Testis (tissue), 3 donors: ENCODE data around the gene MACROD1. TPM values are rescaled to one million over a fixed set of nuclear protein-coding genes. Genes with fewer than 3 reads are reported as not detected.

Source experiments
- DNase-seq: peaks from one replicate; pipeline ENCODE4 v3.0.0-alpha.2; 2019
- H3K27ac ChIP-seq, 2 donors: fragments of 200-600 bp; sonication (generic); one replicate each; pipeline ENCODE4 v1.5.1; 2019
- H3K27me3 ChIP-seq: fragments of 200-600 bp; sonication (generic); one replicate; pipeline ENCODE4 v1.5.1; 2019
- H3K36me3 ChIP-seq: fragments of 200-600 bp; sonication (generic); one replicate; pipeline ENCODE4 v1.5.1; 2017; ENCODE audit warnings: low read depth; ENCODE audit errors: missing control alignments
- H3K4me1 ChIP-seq: fragments of 200-600 bp; sonication (generic); one replicate; pipeline ENCODE4 v1.5.1; 2019
- H3K4me3 ChIP-seq, 2 donors: fragments of 200-600 bp; sonication (generic); one replicate each; pipeline ENCODE4 v1.5.1; 2017 to 2019
- H3K9me3 ChIP-seq: fragments of 200-600 bp; sonication (generic); one replicate; pipeline ENCODE4 v1.5.1; 2017
- POLR2A ChIP-seq: fragments of 450-650 bp; IDR thresholded peaks from one replicate; pipeline ENCODE4 v1.6.1; 2017; ENCODE audit warnings: antibody characterized with exemption, mild to moderate bottlenecking, moderate library complexity
- WGBS, 2 donors: methylation state at CpG; one replicate each; pipeline ENCODE4 v1.1.5; 2018; 5-methylcytosine and 5-hydroxymethylcytosine counted together
- intact Hi-C: fragments of 100-400 bp; cut with DNase I; formaldehyde crosslinking; loops from one replicate; pipeline ENCODE4 v1.15.1; 2023; ENCODE audit warnings: low total_unique reads
- polyA plus RNA-seq: library from polyadenylated mRNA; stranded (reverse); fragments of 350-450 nt; fragmentation: Illumina TruSeq; extraction: RNeasy Lipid Tissue Mini Kit (QIAGEN cat#74804); gene quantifications from one replicate; pipeline ENCODE4 v1.2.3, GENCODE V29; 2014; ENCODE audit warnings: low read depth, low replicate concordance; ENCODE audit not compliant: insufficient read depth
- total RNA-seq, 2 donors: library from RNA; depleted of rRNA; stranded (reverse); fragments of >200 nt; gene quantifications; one replicate each; pipeline ENCODE4 v1.2.3, GENCODE V29; 2016
- TF ChIP-seq, protein P1 (sequence below), 3 experiments: fragments of 450-650 bp in 2 of 3; fragments of 200-600 bp in 1 of 3; sonication (generic) in 1 of 3; IDR thresholded peaks; one replicate each; pipeline ENCODE4 v1.5.1; 2016 to 2019; ENCODE audit warnings: antibody characterized with exemption in 3 of 3, mild to moderate bottlenecking in 2 of 3, moderate library complexity in 1 of 3

MACROD1 gene
- total and polyA plus RNA-seq, 3 donors from 2014 or later: 13.3 to 15.3 (median 14.1) TPM

DNA sequence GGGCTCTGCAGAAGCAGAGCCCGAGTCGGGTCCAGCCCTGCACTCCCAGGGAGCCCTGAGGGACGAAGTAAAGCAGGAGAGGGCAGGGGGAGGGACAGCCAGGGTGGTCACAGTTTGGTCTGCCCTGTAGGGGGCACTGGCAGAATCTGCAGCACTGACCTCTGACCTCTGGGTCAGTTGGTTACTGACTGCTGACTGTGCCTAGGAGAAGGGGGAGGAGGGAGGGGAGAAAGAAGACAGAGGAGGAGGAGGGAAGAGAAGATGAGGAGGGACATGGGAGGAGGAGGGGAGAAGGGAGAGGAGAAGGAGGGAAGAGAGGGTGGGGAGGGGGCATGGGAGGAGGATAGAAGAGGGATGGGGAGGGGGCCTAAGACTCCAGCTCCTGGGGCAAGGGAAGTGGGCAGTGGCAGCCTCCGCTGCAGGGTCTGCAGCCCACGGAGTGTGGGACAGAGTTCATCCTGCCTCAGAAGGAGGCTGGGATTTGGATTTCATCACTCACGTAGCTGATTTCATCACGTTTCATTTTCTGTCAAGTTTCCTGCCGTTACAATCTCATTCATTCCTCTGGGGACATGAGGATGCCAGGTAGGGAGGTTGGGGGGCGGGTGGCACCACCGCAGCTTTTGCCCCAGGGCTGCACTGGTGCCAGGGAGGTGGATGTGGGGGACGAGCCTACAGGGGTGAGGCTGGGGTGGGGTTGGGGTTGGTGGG, 75.0 kb downstream of the MACROD1 start:
- DNase-seq: no peak
- WGBS, 2 donors: 77 to 90% methylated on average over 9 to 11 of the region's 11 CpGs
- Histone ChIP-seq H3K27me3 (no peaks in the 10 kb centered on the region), H3K36me3 (no peaks in the 10 kb centered on the region), H3K4me3 (no peak overlapping the region), H3K9me3 (no peaks in the 10 kb centered on the region), H3K4me1 (peaks cover 18% of the 10 kb centered on the region), H3K27ac (no peak overlapping the region)
- intact Hi-C loops: no loop called here
- TF ChIP-seq POLR2A: no peak

DNA sequence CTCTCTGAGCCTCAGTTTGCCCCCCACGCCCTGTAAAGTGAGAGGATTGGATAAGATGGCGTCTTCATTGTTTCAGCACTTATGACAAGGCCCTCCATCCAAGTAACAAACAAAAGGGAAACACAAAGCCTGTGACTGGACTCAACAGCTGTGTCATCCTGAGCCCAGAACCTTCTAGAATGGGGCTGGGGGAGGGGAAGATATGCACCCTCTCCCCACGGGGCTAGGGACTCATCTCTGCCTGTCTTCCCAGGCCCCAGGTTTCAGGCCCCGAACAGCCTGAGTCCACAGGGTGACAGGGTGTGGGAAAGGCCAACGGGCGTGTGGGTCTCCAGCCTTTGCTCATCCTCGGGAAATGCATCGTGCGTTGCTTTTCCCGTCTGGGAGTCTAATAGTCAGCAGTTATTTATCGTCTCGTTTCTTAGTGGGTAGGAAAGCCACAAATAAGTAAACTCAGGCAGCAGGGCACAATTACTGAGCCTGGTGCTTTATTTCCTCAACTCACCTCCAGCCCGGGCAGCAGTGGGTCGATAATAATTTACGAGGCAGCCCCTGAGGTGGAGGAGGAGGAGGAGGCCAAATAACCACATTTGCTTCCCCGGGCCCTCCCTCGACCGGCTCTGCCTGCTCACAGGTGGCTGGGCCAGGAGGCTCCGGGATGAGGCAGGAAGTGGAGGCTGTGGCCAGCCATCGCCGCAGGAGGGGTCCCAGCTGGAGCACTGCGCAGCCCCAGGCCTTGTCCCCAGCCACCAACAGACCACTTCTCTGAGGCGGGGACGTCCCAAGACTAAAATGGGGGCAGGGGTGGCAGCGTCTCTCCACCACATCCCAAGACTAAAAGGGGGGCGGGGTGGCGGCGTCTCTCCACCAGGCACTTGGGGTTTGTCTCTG, 75.8 kb downstream of the MACROD1 start:
- DNase-seq: no peak
- Histone ChIP-seq H3K27me3 (no peaks in the 10 kb centered on the region), H3K36me3 (no peaks in the 10 kb centered on the region), H3K27ac (no peak overlapping the region), H3K9me3 (no peaks in the 10 kb centered on the region), H3K4me3 (no peak overlapping the region), H3K4me1 (peaks cover 24% of the 10 kb centered on the region)
- TF ChIP-seq POLR2A: no peak
- TF ChIP-seq, protein P1, sequence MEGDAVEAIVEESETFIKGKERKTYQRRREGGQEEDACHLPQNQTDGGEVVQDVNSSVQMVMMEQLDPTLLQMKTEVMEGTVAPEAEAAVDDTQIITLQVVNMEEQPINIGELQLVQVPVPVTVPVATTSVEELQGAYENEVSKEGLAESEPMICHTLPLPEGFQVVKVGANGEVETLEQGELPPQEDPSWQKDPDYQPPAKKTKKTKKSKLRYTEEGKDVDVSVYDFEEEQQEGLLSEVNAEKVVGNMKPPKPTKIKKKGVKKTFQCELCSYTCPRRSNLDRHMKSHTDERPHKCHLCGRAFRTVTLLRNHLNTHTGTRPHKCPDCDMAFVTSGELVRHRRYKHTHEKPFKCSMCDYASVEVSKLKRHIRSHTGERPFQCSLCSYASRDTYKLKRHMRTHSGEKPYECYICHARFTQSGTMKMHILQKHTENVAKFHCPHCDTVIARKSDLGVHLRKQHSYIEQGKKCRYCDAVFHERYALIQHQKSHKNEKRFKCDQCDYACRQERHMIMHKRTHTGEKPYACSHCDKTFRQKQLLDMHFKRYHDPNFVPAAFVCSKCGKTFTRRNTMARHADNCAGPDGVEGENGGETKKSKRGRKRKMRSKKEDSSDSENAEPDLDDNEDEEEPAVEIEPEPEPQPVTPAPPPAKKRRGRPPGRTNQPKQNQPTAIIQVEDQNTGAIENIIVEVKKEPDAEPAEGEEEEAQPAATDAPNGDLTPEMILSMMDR (IDR thresholded peaks at IDR 0.05): no peak
- WGBS, 2 donors: 88 to 89% methylated on average over 25 to 28 of the region's 28 CpGs
- intact Hi-C loops: no loop called here

DNA sequence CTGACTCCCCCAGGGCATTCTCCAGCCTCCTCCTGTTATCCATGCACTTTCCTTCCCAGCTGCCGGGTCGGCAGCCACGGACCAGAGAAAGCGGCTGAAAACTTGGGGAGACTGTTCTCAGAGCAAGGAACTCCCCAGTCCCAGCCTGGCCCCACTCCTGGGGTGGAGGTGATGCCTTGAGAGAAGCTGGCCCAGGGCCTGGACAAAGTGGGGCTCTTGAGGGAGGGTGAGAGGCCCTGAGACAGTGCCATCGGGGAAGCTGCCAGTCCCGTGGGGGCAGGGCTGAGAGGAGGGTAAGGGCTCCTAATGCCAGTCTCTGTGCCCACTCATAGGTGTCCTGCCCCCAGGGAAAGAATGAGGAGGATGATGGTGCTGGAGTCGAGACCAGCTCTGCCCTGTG, 76.4 kb downstream of the MACROD1 start:
- WGBS, 2 donors: 90 to 98% methylated on average over 5 to 7 of the region's 7 CpGs
- no peak for DNase-seq

DNA sequence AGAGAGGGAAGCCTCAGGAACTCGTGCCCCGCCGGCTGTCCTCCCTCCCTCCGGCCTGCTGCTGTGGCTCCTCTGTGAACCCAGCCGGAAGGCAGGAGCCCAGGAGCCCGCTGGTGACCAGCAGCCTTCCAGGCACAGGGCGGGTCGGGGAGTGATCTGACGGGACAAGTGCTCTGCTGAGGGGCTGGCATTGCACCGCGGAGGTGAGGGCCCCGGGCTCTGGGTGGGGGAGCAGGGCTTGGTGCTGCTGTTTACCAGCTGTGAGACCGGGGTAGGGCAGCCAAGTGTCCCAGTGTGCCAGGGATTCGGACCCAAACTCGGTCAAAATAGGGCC, 76.9 kb downstream of the MACROD1 start:
- Histone ChIP-seq H3K4me1 (peaks cover 24% of the 10 kb centered on the region), H3K9me3 (no peaks in the 10 kb centered on the region), H3K27ac (no peak overlapping the region), H3K4me3 (no peak overlapping the region), H3K27me3 (no peaks in the 10 kb centered on the region), H3K36me3 (no peaks in the 10 kb centered on the region)
- no peak for DNase-seq
- TF ChIP-seq, protein P1 (IDR thresholded peaks at IDR 0.05): no peak
- TF ChIP-seq POLR2A: no peak
- intact Hi-C loops: no loop called here
- 89 to 92% methylated on average over 3 to 15 of the region's 15 CpGs for WGBS, 2 donors

More for the DNA sequence above, 76.4 kb downstream of the MACROD1 start:
- no peak for TF ChIP-seq POLR2A
- TF ChIP-seq, protein P1 (IDR thresholded peaks at IDR 0.05): no peak
- peaks cover 24% of the 10 kb centered on the region for H3K4me1 ChIP-seq
- H3K27me3 ChIP-seq: no peaks in the 10 kb centered on the region
- H3K4me3 ChIP-seq: no peak overlapping the region
- intact Hi-C loops: no loop called here
- H3K36me3 ChIP-seq: no peaks in the 10 kb centered on the region
- H3K9me3 ChIP-seq: no peaks in the 10 kb centered on the region
- H3K27ac ChIP-seq: no peak overlapping the region

DNA sequence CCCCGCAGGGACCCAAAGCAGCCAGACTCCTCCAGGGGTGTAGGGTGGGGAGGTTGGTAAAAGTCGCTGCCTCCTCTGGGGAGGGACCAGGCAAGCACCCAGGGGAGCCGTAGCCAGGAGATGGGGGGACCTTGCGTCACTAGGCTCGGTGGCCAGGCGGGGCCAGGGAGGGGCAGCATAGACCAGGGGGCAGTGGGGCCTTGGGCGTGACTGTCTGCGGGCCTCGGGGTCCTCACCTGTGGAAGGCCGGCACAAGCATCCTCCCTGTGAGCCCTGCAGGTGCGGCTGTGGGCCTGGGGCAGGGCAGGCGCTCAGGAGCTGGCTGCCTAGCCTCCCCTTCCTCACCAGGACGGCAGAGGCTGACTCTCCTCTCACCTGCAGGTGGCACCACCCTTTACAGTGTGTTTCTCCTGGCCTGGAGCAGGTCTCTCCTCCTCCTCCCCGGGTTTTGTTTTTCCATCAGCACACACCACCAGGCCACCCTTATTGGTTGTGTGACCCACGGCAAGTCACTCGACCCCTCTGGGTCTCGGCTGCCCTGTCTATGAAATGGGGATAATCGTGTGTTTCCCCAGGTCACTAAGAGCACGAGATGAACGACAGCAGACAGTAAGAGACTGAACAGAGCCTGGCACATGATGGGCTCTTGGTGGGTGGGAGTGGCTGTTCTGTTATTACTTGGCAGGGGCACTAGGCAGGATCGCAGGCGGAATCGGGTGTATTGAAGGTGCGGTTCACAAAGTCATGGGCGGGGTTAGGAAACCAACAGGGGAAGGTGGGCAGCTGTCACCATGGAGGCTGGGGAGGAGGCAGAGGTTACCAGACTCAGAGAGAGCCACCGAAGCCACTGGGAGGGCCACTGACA, 77.5 kb downstream of the MACROD1 start:
- Histone ChIP-seq H3K9me3 (no peaks in the 10 kb centered on the region), H3K36me3 (no peaks in the 10 kb centered on the region), H3K27ac (no peak overlapping the region), H3K4me3 (no peak overlapping the region), H3K27me3 (no peaks in the 10 kb centered on the region), H3K4me1 (peaks cover 19% of the 10 kb centered on the region)
- WGBS, 2 donors: 87 to 89% methylated on average over 24 to 26 of the region's 26 CpGs
- intact Hi-C loops: no loop called here
- DNase-seq: no peak
- TF ChIP-seq POLR2A: no peak
- TF ChIP-seq, protein P1 (IDR thresholded peaks at IDR 0.05): peak in 1 of 3 experiments; percentile 10
